ENCODE results near the gene STK32B.

GRCh38 chr4:5067908-5068307 is 16.6 kb downstream of the STK32B start:
- TF ChIP-seq CTCF (IDR thresholded peaks at IDR 0.05) (no peak), TEAD4 (IDR thresholded peaks at IDR 0.05; ENCODE audit: borderline replicate concordance, insufficient read depth) (no peak), JUND (IDR thresholded peaks at IDR 0.05) (no peak), EZH2phosphoT487 (IDR thresholded peaks at IDR 0.05; ENCODE audit: borderline replicate concordance, low read depth) (no peak)
- TF ChIP-seq, protein P1, sequence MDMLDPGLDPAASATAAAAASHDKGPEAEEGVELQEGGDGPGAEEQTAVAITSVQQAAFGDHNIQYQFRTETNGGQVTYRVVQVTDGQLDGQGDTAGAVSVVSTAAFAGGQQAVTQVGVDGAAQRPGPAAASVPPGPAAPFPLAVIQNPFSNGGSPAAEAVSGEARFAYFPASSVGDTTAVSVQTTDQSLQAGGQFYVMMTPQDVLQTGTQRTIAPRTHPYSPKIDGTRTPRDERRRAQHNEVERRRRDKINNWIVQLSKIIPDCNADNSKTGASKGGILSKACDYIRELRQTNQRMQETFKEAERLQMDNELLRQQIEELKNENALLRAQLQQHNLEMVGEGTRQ (IDR thresholded peaks at IDR 0.05; ENCODE audit: borderline replicate concordance, low read depth, low read length), result no peak

Data from SK-N-SH (cell line).